GM12864 (cell line): ENCODE measurements around the gene BICDL1.

Source experiments
- DNase-seq: peaks from one replicate; pipeline ENCODE4 v3.0.0-alpha.2; 2011; ENCODE audit warnings: low read depth
- H3K4me3 ChIP-seq: 2 replicates; pipeline ENCODE4 v1.5.1; 2011; ENCODE audit warnings: mild to moderate bottlenecking, low read depth, low read length, control low read depth
- TF ChIP-seq, protein P1 (sequence below): IDR thresholded peaks from 2 replicates; pipeline ENCODE4 v1.5.1; 2011; ENCODE audit warnings: low read depth, mild to moderate bottlenecking, moderate library complexity, low read length, control low read depth, inconsistent platforms; ENCODE audit errors: missing control alignments

BICDL1 gene

DNA sequence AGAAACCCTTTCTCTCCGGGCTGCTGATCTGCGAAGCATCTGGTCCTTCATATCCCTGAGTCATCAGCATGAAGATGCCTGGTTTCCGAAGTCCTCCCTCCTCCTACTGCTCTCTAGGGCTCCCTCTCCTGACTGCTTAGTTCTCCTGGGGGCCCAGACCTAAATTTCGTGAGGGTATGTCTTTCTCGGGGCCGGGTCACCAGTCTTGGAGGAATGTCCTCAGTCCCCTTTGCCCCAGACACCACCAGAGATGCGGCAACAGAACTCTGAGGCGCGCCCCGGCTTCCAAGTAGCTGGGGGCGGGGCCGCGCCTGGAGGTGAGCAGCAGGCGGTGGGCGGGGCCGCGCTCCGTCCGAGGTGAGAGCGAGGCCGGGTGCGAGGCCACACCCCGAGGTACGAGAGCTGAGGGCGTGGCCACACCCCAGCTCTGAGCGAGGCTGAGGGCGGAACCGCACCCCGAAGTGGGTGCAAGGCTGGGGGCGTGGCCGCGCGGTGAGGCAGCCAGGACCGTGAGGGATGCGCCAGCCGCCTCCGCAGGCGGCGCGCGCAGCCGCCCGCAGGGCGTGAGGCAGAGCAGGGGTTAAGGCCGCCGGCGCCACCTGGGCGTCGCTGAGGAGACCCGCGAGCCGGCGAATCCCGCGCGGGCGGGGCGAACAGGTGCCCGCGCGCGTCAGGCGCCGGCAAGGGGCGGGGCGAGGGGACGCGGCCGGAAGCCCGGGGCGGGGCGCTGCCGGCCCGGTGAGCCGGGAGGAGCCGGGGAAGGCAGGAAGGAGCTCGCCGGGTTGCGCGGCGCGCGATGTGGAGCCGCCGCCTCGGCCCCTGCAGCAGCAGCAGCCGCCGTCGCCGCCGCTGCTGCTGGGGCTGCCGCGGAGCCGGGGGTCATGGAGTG, at the start of gene BICDL1:
BICDL1 (plus strand) TSS at position 765 of the 889 bp plus-strand sequence. CDS start 633 bp downstream, outside the sequence.
- TF ChIP-seq, protein P1, sequence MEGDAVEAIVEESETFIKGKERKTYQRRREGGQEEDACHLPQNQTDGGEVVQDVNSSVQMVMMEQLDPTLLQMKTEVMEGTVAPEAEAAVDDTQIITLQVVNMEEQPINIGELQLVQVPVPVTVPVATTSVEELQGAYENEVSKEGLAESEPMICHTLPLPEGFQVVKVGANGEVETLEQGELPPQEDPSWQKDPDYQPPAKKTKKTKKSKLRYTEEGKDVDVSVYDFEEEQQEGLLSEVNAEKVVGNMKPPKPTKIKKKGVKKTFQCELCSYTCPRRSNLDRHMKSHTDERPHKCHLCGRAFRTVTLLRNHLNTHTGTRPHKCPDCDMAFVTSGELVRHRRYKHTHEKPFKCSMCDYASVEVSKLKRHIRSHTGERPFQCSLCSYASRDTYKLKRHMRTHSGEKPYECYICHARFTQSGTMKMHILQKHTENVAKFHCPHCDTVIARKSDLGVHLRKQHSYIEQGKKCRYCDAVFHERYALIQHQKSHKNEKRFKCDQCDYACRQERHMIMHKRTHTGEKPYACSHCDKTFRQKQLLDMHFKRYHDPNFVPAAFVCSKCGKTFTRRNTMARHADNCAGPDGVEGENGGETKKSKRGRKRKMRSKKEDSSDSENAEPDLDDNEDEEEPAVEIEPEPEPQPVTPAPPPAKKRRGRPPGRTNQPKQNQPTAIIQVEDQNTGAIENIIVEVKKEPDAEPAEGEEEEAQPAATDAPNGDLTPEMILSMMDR: no peak
- peak within 1 kb of the TSS; percentile 80 for H3K4me3 ChIP-seq
- peak; percentile 80 for DNase-seq

DNA sequence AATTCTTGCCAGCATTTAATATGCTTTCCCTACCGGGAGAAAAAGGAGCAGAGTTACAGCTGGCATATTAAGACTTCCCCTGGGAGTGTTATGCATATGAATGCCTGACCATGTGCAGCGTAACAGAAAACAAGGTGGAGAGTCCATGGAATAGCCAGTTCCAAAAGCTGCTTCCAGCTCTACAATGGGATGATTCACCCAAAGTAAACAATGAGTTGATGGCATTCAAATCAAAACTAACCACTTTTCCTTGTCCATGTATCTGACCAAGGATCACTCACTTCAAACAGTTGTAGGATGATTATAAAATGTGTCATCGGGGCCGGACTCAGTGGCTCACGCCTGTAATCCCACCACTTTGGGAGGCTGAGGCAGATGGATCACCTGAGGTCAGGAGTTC, 48.1 kb upstream of the BICDL1 start:
- no peak overlapping the region for H3K4me3 ChIP-seq
- TF ChIP-seq, protein P1: no peak
- no peak for DNase-seq

GRCh38 chr12:119942386-119942785, 46.6 kb upstream of the BICDL1 start:
- no peak overlapping the region for H3K4me3 ChIP-seq
- TF ChIP-seq, protein P1: no peak
- no peak for DNase-seq

GRCh38 chr12:119946213-119946612, 42.8 kb upstream of the BICDL1 start:
- no peak for DNase-seq
- no peak overlapping the region for H3K4me3 ChIP-seq
- TF ChIP-seq, protein P1: no peak

DNA sequence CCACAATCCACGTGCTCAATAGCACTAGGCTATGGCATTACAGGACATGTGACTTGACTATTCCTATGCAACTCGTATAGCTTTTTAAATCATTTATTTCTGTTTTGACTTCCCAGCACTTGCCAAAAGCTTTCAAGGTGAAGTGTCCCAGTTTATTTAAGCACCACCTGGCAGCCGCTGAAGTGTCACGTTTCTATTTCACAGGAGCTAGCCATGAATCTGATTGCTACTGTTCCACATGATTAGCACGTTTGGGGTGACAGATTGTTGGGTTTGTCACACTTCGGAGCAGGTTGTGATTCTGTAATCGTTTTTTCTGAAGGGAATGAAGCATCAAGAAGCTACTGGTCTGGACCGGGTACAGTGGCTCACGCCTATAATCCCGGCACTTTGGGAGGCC, 39.9 kb upstream of the BICDL1 start:
- H3K4me3 ChIP-seq: no peak overlapping the region
- TF ChIP-seq, protein P1: no peak
- no peak for DNase-seq

GRCh38 chr12:119949594-119949993, 39.4 kb upstream of the BICDL1 start:
- TF ChIP-seq, protein P1: no peak
- no peak overlapping the region for H3K4me3 ChIP-seq
- DNase-seq: no peak

- TF ChIP-seq, protein P1: no peak
- DNase-seq: no peak
- H3K4me3 ChIP-seq: no peak overlapping the region
These were observed 33.0 kb upstream of the BICDL1 start for GRCh38 chr12:119956047-119956446.
